Gastrocnemius medialis (tissue), 4 donors: Measurements from ENCODE around the gene PDXK. TPM values are rescaled to one million over a fixed set of nuclear protein-coding genes. Genes with fewer than 3 reads are reported as not detected.

ENCODE experiments used
- ATAC-seq, 2 donors: fragments of 150-250 bp; one replicate each; pipeline ENCODE4 v1.9.1; 2016
- DNase-seq, 2 donors: peaks; one replicate each; pipeline ENCODE4 v3.0.0-alpha.2; 2019
- H3K27ac ChIP-seq, 4 donors: fragments of 200-600 bp; sonication (generic); 1 replicate in 1 of 4; 2 replicates in 3 of 4; pipeline ENCODE4 v1.5.1; 2016 to 2018; ENCODE audit warnings: mild to moderate bottlenecking in 2 of 4, moderate library complexity in 1 of 4
- H3K27me3 ChIP-seq, 3 donors: fragments of 200-600 bp; sonication (generic) in 2 of 3; 1 replicate in 1 of 3; 2 replicates in 2 of 3; pipeline versions ENCODE4 v1.5.1 to v1.6.0; 2016 to 2019; ENCODE audit warnings: mild to moderate bottlenecking in 1 of 3, moderate library complexity in 1 of 3
- H3K36me3 ChIP-seq, 2 donors: fragments of 200-600 bp; sonication (generic) in 1 of 2; one replicate each; pipeline ENCODE4 v1.5.1; 2017 to 2018
- H3K4me1 ChIP-seq, 2 donors: fragments of 200-600 bp; sonication (generic) in 1 of 2; one replicate each; pipeline ENCODE4 v1.5.1; 2016 to 2017; ENCODE audit warnings: mild to moderate bottlenecking in 2 of 2
- H3K4me3 ChIP-seq, 4 donors: fragments of 200-600 bp; sonication (generic) in 3 of 4; 1 replicate in 1 of 4; 2 replicates in 3 of 4; pipeline ENCODE4 v1.5.1; 2016 to 2019; ENCODE audit warnings: mild to moderate bottlenecking in 2 of 4
- H3K9me3 ChIP-seq, 3 donors: fragments of 200-600 bp; sonication (generic) in 2 of 3; 1 replicate in 1 of 3; 2 replicates in 2 of 3; pipeline ENCODE4 v1.5.1; 2016 to 2019
- POLR2A ChIP-seq, 2 donors: fragments of 450-650 bp; IDR thresholded peaks; one replicate each; pipeline ENCODE4 v1.6.1; 2017; ENCODE audit warnings: antibody characterized with exemption in 2 of 2, mild to moderate bottlenecking in 2 of 2, moderate library complexity in 2 of 2
- in situ Hi-C, 4 donors: fragments of 200-750 bp; cut with MboI; loops; one replicate each; pipeline versions ENCODE4 v1.15.0 to v1.8.0; 2017; ENCODE audit warnings: low sequenced_read_pairs in 4 of 4
- intact Hi-C: fragments of 100-400 bp; cut with DNase I; formaldehyde crosslinking; loops from one replicate; pipeline ENCODE4 v1.15.1; 2023; ENCODE audit warnings: low total_unique reads
- total RNA-seq, 4 donors: library from RNA; depleted of rRNA; stranded (reverse); fragments of >200 nt; gene quantifications; one replicate each; pipeline versions ENCODE4 v1.1.0 to v1.2.3, GENCODE V29; 2016
- TF ChIP-seq, protein P1 (sequence below), 5 experiments: fragments of 450-650 bp in 3 of 5; fragments of 200-600 bp in 2 of 5; sonication (generic) in 2 of 5; IDR thresholded peaks in 4 of 5; conservative IDR thresholded peaks in 1 of 5; 1 replicate in 4 of 5; 2 replicates in 1 of 5; pipeline ENCODE4 v1.5.1; 2016 to 2019; ENCODE audit warnings: antibody characterized with exemption in 5 of 5, mild to moderate bottlenecking in 3 of 5, moderate library complexity in 3 of 5

PDXK gene
- total RNA-seq, 4 donors from 2014 or later = 12.4 to 39.2 (median 21.9) TPM

DNA sequence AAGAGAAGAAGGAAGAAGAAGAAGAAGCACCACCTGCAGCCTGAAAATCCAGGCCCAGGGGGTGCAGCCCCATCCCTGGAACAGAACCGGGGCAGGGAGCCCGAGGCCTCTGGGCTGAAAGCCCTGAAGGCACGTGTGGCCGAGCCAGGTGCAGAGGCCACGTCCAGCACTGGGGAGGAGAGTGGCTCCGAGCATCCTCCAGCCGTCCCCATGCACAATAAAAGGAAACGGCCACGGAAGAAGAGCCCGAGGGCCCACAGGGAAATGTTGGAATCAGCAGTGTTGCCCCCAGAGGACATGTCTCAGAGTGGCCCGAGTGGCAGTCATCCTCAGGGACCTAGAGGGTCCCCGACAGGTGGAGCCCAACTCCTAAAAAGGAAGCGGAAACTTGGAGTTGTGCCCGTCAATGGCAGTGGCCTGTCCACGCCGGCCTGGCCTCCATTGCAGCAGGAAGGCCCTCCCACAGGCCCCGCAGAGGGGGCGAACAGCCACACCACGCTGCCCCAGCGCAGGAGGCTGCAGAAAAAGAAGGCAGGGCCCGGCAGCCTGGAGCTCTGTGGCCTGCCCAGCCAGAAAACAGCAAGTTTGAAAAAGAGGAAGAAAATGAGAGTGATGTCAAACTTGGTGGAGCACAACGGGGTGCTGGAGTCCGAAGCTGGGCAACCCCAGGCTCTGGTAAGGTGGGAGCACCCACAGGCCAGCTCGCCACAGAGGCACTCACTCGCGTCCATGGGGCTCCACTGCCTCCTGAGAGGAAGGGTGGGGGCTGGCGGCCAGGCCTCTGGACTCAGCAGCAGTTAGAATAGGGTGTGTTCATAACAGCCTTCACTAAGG, 31.1 kb upstream of the PDXK start:
- H3K27me3 ChIP-seq = no peaks in the 10 kb centered on the region
- H3K4me1 ChIP-seq = no peaks in the 10 kb centered on the region
- TF ChIP-seq POLR2A (IDR thresholded peaks at IDR 0.05) = no peak
- TF ChIP-seq, protein P1, sequence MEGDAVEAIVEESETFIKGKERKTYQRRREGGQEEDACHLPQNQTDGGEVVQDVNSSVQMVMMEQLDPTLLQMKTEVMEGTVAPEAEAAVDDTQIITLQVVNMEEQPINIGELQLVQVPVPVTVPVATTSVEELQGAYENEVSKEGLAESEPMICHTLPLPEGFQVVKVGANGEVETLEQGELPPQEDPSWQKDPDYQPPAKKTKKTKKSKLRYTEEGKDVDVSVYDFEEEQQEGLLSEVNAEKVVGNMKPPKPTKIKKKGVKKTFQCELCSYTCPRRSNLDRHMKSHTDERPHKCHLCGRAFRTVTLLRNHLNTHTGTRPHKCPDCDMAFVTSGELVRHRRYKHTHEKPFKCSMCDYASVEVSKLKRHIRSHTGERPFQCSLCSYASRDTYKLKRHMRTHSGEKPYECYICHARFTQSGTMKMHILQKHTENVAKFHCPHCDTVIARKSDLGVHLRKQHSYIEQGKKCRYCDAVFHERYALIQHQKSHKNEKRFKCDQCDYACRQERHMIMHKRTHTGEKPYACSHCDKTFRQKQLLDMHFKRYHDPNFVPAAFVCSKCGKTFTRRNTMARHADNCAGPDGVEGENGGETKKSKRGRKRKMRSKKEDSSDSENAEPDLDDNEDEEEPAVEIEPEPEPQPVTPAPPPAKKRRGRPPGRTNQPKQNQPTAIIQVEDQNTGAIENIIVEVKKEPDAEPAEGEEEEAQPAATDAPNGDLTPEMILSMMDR (IDR thresholded peaks at IDR 0.05 in 4 of 5, conservative IDR thresholded peaks at IDR 0.05 in 1 of 5) = no peak
- peaks cover 0 to 95% of the 10 kb centered on the region in 2 donors for H3K36me3 ChIP-seq
- H3K9me3 ChIP-seq = no peaks in the 10 kb centered on the region
- H3K4me3 ChIP-seq = no peak overlapping the region
- no peak for DNase-seq
- in situ Hi-C loops = no loop called here
- no peak for ATAC-seq
- intact Hi-C loops = no loop called here
- no peak overlapping the region for H3K27ac ChIP-seq

- no peak overlapping the region for H3K4me3 ChIP-seq
- H3K36me3 ChIP-seq = peaks cover 0 to 94% of the 10 kb centered on the region in 2 donors
- DNase-seq (no peak), ATAC-seq (no peak)
- intact Hi-C loops = no loop called here
- TF ChIP-seq, protein P1 (IDR thresholded peaks at IDR 0.05 in 4 of 5, conservative IDR thresholded peaks at IDR 0.05 in 1 of 5) = no peak
- no peak for TF ChIP-seq POLR2A (IDR thresholded peaks at IDR 0.05)
- no peaks in the 10 kb centered on the region for H3K4me1 ChIP-seq
- in situ Hi-C loops = no loop called here
- H3K27me3 ChIP-seq = no peaks in the 10 kb centered on the region
- no peak overlapping the region for H3K27ac ChIP-seq
- H3K9me3 ChIP-seq = no peaks in the 10 kb centered on the region
These were observed 30.0 kb upstream of the PDXK start for GRCh38 chr21:43688906-43689305.

- Histone ChIP-seq H3K36me3 (peaks cover 0 to 94% of the 10 kb centered on the region in 2 donors), H3K9me3 (no peaks in the 10 kb centered on the region), H3K27me3 (no peaks in the 10 kb centered on the region), H3K4me1 (no peaks in the 10 kb centered on the region), H3K4me3 (no peak overlapping the region), H3K27ac (no peak overlapping the region)
- in situ Hi-C loops = no loop called here
- DNase-seq (no peak), ATAC-seq (no peak)
- TF ChIP-seq POLR2A (IDR thresholded peaks at IDR 0.05) = no peak
- TF ChIP-seq, protein P1 (IDR thresholded peaks at IDR 0.05 in 4 of 5, conservative IDR thresholded peaks at IDR 0.05 in 1 of 5) = no peak
- intact Hi-C loops = no loop called here
These were observed 29.2 kb upstream of the PDXK start for GRCh38 chr21:43689556-43690337.

DNA sequence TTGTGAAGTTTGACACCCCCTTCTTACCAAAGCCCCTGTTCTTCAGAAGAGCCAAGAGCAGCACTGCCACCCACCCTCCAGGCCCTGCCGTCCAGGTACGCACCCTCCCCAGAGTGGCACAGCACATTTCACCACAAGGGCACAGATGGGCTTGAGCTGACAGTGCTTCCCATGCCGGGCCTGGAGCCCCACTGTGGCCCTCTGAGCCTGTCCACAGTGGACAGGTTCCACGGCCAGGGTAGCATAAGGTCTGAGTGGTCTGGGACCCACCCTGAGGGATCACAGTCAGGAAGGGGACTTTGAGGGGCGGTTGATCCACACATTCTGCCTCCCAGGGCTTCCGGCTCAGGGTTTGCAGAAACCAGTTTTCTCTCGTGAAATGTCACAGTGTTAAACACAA, 28.6 kb upstream of the PDXK start:
- no peaks in the 10 kb centered on the region for H3K4me1 ChIP-seq
- no peak overlapping the region for H3K4me3 ChIP-seq
- intact Hi-C loops (no loop called here), in situ Hi-C loops (no loop called here)
- H3K27me3 ChIP-seq = no peaks in the 10 kb centered on the region
- ATAC-seq = no peak
- TF ChIP-seq, protein P1 (IDR thresholded peaks at IDR 0.05 in 4 of 5, conservative IDR thresholded peaks at IDR 0.05 in 1 of 5) = no peak
- no peak for TF ChIP-seq POLR2A (IDR thresholded peaks at IDR 0.05)
- no peak for DNase-seq
- H3K36me3 ChIP-seq = peaks cover 0 to 91% of the 10 kb centered on the region in 2 donors
- no peaks in the 10 kb centered on the region for H3K9me3 ChIP-seq
- H3K27ac ChIP-seq = no peak overlapping the region
